Daoy (cell line): ENCODE results near the gene PARD6G. TPM values are rescaled to one million over a fixed set of nuclear protein-coding genes. Genes with fewer than 3 reads are reported as not detected.

Source experiments
- DNase-seq: peaks from one replicate; pipeline ENCODE4 v3.0.0-alpha.2; 2015; ENCODE audit warnings: low read depth
- total RNA-seq: library from RNA; depleted of rRNA; stranded (reverse); fragments of >200 nt; shearing (Covaris generic); gene quantifications from 2 replicates; pipeline ENCODE4 v1.2.3, GENCODE V29; 2014

The PARD6G gene
- total RNA-seq, 1 experiment from 2014 or later, result 1.3 TPM

DNA sequence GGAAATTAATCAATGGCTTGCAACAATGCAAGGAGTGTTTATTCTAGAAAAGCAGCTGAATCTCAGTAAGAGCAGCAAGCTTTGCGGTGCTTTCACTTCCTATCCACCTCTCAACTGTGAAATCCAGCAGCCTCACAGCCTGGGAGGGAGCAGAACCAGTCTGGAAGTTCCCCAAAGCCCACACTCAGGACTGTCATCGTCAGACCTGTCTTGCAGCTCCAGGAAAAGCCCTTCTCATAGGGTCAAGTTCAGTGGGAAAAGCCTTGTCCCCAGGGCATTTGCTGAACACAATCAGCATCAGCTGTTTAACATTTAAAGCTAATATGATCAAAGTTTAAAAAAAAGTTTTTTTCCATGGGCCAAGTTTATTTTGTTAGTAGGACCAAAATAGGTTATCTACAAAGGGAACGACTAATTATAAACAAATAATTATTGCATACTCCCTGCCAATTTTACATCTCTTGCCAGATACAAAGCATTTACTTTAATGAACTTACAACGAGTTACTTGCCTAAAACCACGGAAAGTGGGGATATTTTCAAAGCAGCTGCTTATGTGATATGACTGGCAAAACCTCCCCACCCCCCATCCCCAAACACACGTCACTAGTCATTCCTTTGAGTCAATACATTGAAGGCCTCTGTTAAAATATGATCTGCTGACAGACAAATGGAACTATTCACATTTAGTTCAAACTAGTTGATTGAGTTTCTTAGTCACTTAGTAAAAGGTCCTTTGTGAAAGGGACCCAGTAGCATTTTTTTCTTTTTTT lies 36.8 kb downstream of the PARD6G start:
- no peak for DNase-seq

DNA sequence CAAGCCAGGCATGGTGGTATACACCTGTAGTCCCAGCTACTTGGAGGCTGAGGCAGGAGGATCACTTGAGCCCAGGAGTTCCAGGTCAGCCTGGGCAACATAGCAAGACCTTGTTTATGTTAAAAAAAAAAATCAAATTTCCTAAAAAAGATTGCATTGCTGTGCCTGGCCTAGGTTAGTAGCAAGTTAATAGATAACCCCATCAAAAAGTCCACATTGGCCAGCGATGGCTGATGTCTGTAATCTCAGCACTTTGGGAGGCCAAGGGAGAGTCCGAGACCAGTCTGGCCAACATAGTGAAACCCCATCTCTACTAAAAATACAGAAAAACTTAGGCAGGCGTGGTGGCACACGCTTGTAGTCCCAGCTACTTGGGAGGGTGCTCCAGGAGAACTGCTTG lies 38.7 kb downstream of the PARD6G start:
- DNase-seq, result no peak

DNA sequence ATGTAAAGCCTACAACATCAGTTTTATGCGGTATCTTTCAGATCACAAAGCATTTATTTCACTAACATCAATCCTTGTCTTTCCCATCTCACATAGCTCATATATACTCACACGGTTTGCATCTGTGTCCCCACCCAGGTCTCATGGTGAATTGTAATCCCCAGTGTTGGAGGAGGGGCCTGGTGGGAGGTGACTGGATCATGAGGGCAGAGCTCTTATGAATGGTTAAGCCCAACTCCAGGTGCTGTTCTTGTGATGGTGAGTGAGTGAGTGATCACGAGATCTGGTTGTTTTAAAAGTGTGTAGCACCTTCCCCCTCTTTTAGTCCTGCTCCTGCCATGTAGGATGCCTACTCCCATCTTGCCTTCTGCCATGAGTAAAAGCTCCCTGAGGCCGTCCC lies 42.0 kb downstream of the PARD6G start:
- no peak for DNase-seq

DNA sequence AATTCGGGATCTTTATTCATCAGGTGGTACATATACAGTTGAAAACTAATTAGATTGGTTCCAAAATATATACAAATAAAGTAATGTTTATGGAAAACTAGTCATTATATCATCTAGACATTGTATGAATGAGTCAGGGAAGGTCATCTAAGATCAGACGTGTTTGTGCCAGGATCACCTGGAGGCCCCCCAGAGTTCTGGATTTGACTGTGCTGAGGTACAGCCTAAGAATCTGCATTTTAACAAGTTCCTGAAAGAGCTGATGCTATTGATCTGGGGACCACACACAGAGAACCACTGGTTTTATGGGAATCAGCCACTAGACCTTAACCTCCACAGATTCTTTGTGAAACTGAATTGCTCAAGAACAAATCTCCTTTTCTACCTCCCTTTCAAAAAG lies 43.2 kb downstream of the PARD6G start:
- no peak for DNase-seq

DNA sequence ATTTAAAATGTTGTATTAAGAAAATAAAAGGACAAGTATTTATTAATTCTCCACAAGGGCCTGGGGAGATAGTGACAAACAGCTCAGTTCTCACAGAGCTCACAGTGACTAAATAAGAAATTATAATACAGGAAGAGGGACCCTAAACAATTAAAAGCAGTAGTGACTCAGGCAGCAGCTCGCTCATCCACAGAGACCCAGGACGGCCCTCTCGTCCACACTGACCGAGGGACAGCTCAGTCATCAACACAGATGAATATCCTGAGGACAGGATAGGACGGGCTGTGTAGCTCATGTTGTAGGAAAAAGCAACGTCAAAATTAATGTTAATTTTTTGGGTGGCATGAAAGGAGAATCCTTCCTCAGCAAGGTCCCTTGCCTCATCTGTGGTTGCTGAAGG lies 44.1 kb downstream of the PARD6G start:
- no peak for DNase-seq

DNA sequence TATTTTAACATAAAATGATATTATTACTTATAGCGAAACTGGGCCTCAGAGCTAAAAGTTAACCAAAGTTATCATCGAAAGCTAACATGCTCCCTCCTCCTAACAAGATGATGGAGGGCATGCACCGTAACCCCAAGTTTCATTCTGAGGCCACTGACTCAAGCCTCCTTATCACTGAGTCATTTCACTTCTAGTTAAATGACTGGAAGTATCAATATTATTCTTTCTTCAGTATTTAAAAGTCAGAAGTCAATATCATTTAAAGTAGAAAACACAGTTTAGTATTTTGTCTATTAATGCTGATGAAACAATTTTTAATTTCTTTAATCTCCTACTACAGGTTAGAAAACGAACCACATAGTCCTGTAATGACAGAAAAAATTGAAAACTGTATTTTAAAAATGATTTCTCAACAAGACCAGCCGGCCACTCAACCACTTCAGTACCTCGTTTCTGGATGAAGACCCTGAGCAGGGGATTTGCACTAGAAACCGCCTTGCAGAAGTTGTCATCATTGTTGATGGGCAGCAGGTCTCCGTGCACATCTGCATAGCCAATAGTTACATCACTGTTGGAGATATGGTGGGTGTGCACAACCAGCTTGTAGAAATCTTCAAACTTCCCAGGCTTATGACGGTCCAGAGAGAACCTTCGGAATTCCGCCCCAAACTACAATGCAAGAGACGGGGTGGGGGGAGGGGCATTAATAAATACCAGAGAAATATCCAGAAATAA lies 44.9 kb downstream of the PARD6G start:
- DNase-seq, result peak; percentile 30

DNA sequence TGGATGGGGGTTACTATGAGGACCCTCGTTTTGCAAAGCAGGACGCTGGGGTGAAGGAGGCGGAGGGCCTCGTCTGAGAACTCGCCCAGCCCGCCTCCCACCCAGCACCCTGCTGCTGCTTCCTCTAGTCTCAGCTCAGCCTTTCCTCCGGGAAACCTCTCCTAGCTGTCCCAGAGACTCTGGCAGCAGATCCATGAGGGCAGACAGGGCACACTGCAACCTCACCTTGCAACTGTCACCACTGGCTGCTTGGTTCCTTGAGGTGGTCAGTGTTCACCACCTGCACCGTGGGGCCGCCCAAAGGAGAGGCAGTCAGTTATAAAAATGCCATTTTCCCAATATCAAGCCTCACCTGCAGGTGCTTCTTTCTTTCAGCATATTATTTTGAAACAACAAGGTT lies 45.6 kb downstream of the PARD6G start:
- DNase-seq, result no peak

DNA sequence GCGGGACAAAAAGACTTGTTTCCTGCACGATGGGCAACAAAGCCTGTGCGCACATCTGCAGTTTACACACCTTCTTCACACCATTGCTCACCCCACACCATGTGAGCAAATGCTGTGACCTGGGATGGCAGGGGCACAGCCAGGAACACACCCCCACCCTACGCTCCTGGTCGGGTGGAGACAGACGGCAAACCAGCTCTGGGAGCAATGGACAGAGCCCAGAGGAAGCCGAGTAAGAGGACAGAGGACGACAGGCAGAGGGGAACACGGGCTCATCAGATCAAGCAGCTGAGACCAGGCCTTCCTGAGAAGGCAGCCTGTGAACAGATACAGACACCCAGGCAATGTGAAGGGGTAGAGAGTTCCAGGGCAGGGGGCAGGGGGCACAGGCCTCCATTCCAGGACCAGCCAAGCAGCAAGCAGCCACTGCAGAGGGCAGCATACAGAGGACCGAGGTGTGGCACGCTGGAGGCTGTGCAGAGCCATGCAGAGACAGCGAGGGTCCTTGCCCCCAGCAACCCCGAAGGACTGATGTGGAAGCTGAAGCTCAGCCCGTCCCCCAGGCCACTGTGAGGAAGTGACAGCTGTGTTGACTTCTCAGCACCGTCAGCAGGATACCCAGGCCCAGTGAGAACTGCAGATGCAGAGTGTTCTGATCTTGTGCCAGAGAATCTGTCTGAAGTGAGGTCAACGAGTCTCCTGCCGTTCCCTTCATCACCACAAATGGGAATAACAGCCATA lies 46.2 kb downstream of the PARD6G start:
- DNase-seq, result peak; percentile 14

DNA sequence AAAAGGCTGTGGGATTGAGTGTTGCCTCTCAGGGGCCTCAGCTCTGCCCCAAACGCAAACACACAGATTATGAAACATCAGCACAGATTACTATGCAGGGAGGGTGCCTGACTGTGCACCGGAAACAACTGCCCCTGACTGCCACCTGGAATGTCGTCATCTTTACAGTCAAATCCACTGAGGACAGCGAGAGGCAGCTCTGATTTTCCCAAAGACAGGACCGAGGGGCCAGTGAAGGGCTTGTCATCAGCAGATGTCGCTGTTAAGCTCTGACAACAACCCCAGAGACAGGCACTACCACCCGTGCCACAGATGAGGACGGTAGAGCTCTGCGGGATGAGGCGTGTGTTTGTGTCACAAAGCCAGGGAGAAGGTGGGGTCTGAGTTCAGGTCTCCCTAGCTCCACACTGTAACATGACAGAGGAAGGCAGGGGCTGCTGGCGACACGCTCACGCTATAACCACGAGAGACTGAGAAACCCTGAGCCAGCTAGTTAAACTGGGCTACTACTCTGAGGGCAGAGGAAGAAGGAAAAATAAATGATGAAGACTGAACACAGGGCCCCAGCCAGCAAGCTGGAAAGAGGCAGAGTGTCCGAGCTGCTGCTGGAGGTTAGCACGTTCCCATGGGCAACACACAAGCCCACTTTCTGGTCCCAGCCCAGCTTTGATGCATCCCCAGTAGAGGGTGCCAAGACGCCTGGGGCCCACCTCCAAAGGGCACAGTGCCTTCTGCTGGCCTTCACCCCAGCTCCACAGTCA lies 47.0 kb downstream of the PARD6G start:
- peak; percentile 35 for DNase-seq

DNA sequence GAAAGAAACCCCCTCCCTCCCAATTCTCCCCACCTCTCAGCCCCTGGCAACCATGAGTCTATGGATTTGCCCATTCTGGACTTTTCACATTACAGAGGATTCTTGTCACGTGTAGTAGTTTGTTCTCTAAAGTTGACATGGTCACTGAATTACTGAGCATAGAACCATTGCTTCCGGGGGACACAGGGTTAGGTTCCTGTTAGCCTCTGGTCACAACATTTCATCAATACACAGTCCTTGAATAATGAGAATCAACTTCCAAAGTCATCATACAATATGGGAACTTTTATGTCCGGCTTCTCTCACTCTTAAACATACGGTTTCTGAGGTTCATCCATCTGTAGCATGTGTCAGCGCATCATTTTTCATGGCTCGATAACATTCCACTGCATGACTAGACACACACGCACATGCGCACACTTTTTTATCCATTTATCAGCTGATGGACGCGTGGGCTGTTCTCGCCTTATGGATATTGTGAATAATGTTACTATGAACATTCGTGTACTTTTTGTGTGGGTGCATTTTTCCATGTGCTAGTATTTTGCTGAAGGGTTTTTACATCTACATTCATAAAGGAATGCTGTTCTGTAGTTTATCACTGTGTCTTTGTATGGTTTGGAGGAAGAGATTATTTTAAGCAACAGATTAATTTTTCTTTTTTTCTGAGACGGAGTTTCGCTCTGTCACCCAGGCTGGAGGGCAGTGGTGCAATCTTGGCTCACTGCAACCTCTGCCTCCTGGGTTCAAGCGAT lies 48.1 kb downstream of the PARD6G start:
- DNase-seq, result no peak

DNA sequence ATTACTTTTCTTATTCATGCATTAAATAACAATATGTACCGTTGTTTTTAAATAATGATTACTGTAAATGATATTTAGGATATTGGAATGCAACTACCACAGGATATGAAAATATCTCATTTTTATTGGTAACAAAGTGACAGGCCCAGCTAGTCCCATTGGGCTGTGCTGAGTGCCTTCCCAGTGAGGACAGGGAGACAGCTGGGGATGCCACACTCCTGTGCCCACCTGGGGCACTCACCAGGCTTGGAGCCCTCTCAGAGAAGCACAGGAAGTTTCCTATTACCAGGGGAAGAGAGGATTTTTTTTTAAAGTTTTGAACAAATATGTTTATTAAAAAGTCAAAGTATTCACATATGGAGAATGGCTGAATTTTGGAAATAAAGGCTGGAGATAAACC lies 48.9 kb downstream of the PARD6G start:
- DNase-seq, result no peak

DNA sequence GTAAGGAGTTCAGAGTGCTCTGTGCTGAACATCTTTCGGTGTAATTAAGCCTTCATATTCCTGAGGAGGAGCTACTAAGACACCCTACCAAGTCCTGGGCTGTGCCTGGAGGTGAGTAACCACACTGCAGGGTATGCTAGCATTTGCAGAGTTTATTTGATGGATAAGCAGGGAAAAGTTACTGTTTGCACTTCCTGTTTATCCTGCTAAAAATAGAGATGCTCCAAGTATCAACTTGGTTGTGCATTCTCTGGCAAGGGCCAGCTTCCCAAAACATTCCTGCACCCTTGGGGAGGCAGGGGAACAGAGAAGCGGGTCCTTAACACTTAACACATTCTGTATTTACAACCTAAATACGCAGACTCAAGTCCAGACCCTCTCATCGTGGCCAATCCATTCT lies 49.8 kb downstream of the PARD6G start:
- no peak for DNase-seq

DNA sequence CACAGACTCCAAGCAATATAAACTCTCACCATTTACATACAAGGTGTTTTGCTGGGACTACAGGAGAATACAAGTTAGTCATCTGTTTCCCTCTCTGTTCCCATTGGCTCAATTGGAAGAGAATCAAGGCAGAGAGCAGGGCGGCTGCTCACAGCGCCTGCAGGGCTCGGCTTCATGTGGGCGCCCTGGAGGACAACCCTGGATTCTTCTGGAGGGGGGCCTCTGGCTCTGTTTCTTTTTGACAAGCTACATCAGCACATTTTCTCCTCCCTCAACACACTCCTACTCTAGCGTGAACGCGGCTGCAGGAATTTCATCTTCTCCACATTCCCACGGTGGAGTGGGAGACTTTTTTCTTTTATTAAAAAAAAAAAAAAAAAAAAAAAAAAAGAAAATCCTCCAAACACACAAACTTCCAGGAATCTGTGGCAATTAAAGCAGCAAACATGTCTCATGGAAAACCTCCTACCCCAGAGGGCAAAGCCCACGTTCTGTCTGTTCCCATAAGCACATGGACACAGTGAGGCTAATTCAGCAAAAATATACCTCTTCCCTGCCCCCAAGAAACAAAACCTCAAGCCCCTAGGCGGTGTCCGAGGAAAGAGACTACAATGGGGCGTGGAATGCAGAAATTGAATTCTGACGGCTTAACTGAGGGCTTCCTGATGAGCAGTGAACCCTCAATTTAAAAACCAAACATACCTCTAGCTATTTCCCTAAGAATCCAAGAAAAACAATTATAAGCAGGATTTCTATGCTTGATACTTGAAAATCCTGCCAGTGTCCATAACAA lies 50.6 kb downstream of the PARD6G start:
- peak; percentile 39 for DNase-seq

DNA sequence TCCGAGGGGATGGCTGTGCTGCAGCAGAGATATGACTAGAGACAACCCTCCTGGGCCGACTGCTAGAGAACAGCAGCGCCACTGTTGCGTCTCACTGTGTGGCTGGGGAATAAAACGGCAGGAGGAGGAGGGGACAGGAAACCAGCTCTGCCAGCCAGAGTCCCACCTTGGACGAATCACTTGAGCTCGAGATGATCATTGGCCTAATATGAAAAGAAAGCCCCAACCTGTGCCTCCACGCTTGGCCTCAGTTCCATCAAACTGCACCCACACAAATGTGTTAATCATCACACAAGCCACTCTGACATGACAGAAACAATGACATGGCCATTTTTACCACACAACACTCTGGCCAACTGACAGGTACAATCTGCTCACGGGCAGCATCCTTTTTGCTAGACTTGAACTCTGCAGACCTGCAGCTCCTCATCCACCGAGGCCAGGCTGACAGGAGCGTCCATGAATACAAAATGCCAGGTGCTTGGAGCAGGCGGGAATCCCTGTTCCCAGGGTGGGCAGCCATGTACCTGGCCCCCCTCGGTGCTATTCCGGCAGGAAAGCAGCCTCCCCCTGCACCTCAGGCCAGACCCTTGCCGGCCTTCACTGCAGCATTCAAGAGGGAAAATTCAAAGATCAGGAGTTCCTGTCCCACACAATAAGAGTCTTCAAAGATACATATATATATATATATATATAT lies 52.3 kb downstream of the PARD6G start:
- DNase-seq, result no peak

DNA sequence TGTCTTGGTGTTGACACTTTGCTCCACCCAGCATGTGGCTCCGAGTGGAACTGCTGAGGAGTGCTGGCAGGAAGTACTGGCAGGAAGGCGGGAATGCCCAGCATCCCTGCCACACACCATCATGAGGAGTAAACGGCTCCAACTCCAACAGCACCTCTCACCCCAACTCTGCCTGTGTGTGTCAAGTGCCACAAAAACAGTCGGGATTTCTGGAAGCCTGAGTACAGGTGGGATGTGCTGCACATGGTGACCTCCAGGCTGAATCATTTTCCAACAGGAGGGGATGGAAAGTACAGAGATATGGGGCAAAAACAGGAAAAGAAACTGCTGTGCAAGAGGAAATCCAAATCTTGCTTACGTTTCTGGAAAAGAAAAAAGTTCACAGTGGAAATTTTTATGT lies 53.6 kb downstream of the PARD6G start:
- DNase-seq, result no peak

DNA sequence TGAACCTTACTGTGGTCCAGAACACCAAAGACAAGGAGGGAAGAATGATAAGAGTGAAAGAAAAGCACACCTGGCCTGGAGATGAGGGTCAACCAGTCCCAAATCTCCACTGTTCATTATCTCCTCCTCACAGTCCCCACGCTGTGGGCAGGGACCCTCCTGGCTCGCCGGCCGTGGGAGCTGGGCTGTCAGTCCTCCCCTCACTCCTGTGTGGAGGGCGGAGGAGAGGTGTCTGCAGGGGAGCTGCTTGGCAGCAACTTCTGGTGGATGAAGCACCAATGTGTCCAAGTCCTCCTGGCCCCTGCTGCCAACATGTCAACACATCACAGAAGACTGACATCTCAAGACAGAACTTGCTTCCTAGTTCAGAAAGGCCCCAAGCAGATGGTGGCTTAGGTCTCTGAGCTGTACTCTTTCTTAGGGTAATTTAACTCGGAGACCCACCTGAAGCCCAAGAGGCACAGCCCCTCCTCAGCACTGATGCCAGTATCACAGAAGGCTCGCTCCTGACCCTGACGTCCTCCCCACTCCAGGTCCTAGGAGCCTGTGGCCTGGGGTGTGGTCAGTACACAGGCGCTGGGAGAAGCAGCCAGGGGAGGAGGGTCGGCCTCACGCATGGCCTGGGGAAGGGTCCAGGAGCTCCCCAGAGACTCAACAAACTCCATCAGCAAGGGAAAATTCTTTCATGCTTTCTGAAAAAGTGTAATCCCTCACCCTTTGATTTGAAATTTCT lies 54.5 kb downstream of the PARD6G start:
- DNase-seq, result no peak

DNA sequence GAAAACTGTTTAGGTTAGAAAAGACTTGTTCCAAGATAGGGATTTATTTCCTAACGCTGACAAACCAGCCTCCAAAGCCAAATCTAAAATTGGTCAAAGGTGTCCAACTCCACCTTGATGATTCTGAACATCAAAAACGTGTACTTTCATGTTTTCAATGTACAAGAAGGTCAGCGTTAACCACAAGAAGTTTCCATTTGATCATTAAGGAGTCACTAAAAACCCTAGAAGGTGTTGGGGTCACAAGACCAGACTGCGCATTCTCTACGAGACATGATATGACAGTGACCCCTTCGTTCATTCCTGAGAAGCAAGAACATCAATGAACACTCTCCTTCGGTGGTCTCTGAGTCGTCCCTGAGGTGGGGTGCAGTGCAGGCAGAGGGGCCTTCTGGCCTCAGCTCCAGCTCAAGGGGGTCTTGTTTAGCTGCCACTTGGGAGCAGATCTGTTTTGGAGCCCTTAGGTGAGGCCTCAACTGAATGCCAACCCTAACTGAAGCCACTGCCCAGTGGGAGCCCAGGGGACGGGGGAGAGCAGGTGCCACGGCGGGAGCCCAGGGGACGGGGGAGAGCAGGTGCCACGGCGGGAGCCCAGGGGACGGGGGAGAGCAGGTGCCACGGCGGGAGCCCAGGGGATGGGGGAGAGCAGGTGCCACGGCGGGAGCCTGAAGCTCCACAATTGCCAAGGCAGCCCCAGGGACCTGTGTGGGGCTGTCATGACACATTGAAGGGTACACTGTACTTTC lies 55.2 kb downstream of the PARD6G start:
- DNase-seq, result no peak

DNA sequence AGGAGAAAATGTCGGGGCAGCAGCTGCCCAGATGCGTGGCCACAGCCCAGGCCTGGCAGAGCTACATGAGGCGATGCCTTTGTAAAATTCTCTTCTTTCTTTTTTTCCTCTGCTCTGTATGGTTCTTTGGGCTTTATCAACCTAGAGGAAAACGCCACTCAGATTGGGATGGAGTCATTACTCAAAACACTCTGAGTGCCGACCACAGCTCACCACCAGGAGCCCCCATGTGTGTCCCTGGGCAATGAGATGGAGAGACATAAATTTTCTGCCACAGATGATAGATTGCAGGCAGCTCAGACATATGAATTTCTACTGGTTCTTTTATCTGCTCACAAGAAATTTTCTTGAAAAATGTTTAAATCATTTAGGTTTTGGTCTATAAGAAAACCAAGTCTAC lies 56.0 kb downstream of the PARD6G start:
- no peak for DNase-seq
